GM19035 (cell line): Measurements from ENCODE around the gene FCGR3A.
A peak's percentile ranks its signal among the peaks of the same experiment; 100 is the strongest.
"Not testable (repeated sequence)": the region's sequence is repeated elsewhere in the genome, so short reads cannot be mapped to it uniquely, and the experiment has no call there.

Source experiments
- ATAC-seq: cut with Tn5 transposase; IDR thresholded peaks from one replicate; pipeline ENCODE4 v1.9.1; 2021; ENCODE audit not compliant: unreplicated experiment

The FCGR3A gene

GRCh38 chr1:161556990-161557389 lies 7.4 kb upstream of the FCGR3A start:
- not testable (repeated sequence) for ATAC-seq

- not testable (repeated sequence) for ATAC-seq
Observed at GRCh38 chr1:161556143-161556542, 6.5 kb upstream of the FCGR3A start.

DNA sequence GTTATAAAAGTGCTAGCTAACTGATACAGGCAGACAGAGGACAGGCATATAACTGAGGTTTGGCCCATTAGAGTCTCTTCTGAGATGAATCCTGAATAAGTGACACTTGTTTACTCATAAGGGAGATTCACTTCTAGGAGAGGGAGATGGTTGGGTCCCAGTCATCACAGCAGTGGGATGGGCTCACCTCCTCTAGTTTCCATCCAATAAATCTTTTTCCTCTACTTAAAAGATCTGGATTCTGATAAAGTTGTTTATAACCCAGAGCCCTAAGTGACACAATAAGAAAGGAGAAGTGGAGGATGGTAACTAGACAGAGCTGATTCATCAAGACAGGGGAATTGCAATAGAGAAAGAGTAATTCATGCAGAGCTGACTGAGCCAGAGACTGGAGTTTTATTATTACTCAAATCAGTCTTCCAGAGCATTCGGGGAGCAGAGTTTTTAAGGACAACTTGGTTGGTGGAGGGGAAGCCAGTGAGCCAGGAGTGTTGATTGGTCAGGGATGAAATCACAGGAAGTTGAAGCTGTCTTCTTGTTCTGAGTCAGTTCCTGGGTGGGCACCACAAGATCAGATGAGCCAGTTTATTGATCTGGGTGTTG lies 5.3 kb upstream of the FCGR3A start:
- ATAC-seq: not testable (repeated sequence)

- not testable (repeated sequence) for ATAC-seq
Observed at GRCh38 chr1:161554340-161554739, 4.7 kb upstream of the FCGR3A start.

GRCh38 chr1:161553631-161554030 lies 4.0 kb upstream of the FCGR3A start:
- ATAC-seq: not testable (repeated sequence)

DNA sequence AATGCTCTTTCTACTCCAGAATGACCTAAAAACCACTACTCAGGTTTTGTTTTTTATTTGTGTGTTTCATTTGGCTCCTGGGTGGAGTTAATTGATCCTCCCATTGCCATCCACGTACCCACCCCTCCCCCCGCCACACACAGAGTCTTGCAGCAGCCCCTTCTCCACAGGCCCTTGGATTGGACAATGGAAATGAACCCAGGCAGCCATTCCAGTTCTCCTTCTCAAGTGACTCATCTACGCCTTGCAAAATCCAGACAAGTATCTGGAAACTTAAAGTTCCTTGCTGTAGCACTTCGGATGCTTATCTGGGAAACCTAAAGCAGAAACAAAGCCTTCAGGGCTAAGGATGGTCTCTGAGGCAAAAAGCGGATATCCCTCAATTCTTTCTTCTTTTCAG lies 1.3 kb upstream of the FCGR3A start:
- not testable (repeated sequence) for ATAC-seq

GRCh38 chr1:161548749-161549406 lies 740 bp downstream of the FCGR3A start:
- ATAC-seq: not testable (repeated sequence)

DNA sequence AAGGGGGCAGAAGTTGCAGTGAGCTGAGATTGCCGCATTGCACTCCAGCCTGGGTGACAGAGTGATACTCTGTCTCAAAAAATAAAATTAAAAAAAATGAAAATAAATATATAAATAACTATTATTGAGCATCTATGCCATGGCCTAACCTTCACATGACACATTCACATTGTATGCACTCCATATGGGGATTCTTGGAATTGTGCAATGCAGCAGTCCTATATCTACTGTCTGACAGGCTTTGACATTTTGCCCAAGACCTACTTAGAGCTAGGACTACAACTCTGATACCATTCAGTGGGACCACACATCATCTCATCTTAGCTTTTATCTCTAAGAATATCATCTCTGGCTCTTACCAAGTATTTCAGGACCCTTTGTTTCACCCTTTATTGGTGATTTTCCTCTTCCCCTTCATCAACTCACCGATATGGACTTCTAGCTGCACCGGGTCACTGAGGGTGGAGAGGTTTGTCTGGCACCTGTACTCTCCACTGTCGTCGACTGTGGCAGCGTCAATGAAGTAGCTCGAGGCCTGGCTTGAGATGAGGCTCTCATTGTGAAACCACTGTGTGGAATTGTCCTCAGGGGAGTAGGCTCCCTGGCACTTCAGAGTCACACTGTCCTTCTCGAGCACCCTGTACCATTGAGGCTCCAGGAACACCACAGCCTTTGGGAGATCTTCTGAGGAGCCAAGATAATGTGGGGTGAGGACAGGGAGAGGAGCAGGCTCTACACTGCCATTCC lies 1.4 kb downstream of the FCGR3A start:
- not testable (repeated sequence) for ATAC-seq

GRCh38 chr1:161545005-161545731 lies 4.5 kb downstream of the FCGR3A start:
- not testable (repeated sequence) for ATAC-seq

DNA sequence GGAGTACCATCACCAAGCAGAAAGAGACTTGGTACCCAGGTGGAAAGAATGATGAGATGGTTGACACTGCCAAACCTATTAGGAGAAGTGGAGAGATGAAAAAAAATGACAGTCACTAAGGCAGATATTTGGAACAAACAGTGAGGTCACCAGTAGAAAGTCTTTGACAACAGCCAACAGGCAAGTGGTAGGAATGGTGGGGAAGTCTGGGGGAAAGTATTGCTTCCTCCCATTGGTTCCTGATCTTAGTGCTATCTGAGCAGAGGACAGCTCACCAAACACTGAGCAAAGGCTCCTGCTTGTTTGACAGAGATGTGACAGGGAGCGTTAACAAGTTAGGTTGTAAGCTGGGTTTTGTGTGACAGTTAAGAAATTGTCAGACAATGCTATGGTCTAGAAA lies 6.5 kb downstream of the FCGR3A start:
- ATAC-seq: not testable (repeated sequence)

DNA sequence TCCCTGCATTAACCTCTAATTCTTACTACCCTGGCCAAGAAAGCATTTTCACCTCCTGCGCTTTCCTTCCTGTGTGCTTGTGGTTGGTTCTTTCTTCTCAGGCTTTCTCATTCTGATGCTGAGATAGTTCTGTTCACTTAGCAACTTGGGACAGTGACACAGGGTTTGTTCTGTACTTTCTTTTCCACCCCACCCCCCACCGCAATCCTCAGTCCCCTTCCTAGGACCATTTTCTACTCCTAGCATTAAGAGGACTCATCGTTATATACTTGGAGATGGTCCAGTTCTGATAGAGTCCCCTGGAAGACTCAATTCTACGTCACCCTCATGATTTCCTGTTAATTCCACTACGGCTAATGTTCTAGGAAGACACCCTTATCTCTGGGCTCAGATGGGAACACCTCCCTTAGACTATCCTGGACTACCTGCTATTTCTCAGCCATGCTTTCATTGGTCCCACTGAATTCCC lies 7.5 kb downstream of the FCGR3A start:
- peak; percentile 34 for ATAC-seq

GRCh38 chr1:161540570-161540960 lies 9.1 kb downstream of the FCGR3A start:
- ATAC-seq: not testable (repeated sequence)

DNA sequence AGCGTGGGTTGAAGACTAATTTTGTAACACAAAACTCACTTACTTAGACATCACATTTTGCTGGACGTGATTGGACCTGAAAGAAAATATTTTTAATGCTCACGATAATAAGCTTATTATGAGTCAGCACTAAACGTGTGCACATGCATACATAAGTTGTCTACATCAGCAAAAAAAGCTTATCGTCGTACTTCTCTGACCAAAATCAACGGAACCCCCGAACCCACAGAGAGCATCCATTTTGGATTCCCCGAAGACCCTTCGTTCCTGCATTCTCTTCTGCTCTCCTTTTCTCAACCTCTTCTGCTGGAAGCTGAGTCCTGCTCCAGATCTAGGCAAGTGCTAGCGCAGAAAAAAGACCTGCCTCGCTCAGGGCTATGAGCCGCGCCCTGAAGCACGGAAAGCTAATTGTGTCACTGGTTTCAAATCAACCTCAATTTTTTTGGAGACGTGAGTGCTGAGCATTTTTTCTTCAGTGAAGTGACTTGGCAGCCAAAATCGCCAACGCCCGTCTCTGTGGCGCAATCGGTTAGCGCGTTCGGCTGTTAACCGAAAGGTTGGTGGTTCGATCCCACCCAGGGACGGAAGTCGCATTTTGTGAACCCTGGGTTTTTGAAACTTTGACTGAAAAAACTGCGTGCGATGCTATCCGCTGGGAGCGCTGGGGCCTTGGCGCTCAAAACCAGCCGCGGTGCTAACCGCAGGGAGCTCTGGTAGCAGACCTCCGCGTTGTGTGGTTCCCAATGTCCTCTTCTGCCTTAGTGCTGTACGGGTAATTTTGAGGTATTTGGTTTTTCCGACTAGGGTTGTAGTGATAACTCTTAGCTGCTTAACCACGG lies 9.7 kb downstream of the FCGR3A start:
- ATAC-seq: peak; percentile 68

DNA sequence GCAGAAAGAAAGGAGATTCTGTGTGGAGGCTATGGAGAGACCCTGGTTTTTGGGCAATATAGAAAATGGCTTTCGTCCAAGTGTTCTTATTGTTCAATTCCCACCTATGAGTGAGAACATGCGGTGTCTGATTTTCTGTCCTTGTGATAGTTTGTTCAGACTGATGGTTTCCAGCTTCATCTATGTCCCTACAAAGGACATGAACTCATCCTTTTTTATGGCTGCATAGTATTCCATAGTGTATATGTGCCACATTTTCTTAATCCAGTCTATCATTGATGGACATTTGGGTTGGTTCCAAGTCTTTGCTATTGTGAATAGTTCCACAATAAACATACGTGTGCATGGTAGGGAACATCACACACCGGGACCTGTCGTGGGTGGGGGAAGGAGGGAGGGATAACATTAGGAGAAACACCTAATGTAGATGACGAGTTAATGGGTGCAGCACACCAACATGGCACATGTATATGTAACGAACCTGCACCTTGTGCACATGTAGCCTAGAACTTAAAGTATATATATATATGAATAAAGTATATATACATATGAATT lies 10.6 kb downstream of the FCGR3A start:
- not testable (repeated sequence) for ATAC-seq

DNA sequence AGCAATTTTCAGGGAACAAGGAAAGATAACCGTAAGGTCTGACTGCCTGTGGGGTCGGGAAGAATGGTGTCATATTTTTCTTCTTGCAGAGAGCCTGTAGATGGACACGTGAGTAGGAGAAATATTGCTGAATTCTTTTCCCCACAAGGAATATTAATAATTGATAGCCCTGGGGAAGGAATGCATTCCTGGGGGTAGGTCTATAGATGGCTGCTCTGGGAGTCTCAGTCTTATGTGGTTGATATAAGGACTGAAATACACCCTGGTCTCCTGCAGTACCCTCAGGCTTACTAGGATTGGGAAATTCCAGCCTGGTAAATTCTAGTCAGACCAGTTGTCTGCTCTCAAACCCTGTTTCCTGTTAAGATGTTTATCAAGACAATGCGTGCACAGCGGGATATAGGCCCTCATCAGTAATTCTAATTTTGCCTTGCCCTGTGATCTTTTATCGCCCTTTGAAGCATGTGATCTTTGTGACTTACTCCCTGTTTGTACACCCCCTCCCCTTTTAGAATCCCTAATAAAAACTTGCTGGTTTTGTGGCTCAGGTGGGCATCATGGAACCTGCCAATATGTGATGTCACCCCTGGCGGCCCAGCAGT lies 12.4 kb downstream of the FCGR3A start:
- ATAC-seq: not testable (repeated sequence)

- not testable (repeated sequence) for ATAC-seq
Observed at GRCh38 chr1:161532644-161533567, 16.7 kb downstream of the FCGR3A start.

DNA sequence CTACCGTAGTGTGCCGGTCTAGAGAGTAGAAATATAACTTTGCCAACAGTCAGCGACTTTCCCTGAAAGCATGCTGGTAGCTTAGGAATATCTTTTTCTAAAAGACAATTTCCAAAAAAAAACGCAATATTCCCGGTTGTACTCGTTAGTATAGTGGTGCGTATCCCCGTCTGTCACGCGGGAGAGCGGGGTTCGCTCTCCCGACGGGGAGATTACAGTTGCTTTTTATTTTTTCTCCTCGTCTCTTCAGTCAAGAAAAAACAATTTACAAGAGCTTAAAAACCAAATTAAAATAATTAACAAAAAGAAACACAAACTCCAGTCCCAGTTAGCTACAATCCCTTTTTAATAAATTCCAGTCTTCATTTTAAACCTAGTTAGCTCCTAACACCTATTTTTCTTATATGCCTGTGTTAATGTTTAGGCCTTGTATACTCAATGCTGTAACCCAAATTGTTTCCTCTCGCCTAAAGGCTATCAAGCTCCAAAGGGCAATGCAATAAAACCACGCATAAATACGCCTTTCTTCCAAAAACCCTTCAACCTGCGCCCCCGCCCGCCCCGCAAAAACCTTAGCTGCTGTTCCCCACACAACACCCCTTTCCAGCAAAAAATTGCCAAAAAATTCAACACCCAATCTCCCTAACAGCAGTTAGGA lies 17.5 kb downstream of the FCGR3A start:
- no peak for ATAC-seq
